GM21528 (cell line): ENCODE results near the gene PDLIM4.

Experiments used
- ATAC-seq: cut with Tn5 transposase; IDR thresholded peaks from one replicate; pipeline ENCODE4 v1.9.1; 2021; ENCODE audit warnings: mild to moderate bottlenecking, moderate library complexity; ENCODE audit not compliant: unreplicated experiment, low FRiP score

Gene PDLIM4

GRCh38 chr5:132227235-132227484 is 30.3 kb upstream of the PDLIM4 start:
- no peak for ATAC-seq

GRCh38 chr5:132227485-132228240 is 29.8 kb upstream of the PDLIM4 start, which contains the start of gene P4HA2:
TSS of gene P4HA2 (minus strand) at chr5:132227853. CDS start at chr5:132218626, 9,227 bp downstream.
- peak; percentile 90 for ATAC-seq

- ATAC-seq: no peak
Observed at GRCh38 chr5:132228241-132229035, 29.1 kb upstream of the PDLIM4 start.

GRCh38 chr5:132229236-132229635 is 28.3 kb upstream of the PDLIM4 start:
- ATAC-seq: no peak

- ATAC-seq: no peak
Observed at GRCh38 chr5:132230871-132231270, 26.6 kb upstream of the PDLIM4 start.

GRCh38 chr5:132232465-132232864 is 25.0 kb upstream of the PDLIM4 start:
- no peak for ATAC-seq

GRCh38 chr5:132233081-132233480 is 24.4 kb upstream of the PDLIM4 start:
- ATAC-seq: no peak

GRCh38 chr5:132233811-132234683 is 23.4 kb upstream of the PDLIM4 start:
- ATAC-seq: no peak

- no peak for ATAC-seq
Observed at GRCh38 chr5:132234684-132235062, 22.8 kb upstream of the PDLIM4 start.

- no peak for ATAC-seq
Observed at GRCh38 chr5:132235340-132235739, 22.2 kb upstream of the PDLIM4 start.

- no peak for ATAC-seq
Observed at GRCh38 chr5:132237141-132237540, 20.4 kb upstream of the PDLIM4 start.

- no peak for ATAC-seq
Observed at GRCh38 chr5:132237670-132238069, 19.8 kb upstream of the PDLIM4 start.

GRCh38 chr5:132238169-132238744 is 19.2 kb upstream of the PDLIM4 start:
- ATAC-seq: no peak

GRCh38 chr5:132238901-132239500 is 18.5 kb upstream of the PDLIM4 start:
- no peak for ATAC-seq

GRCh38 chr5:132239776-132240175 is 17.7 kb upstream of the PDLIM4 start:
- ATAC-seq: no peak

- ATAC-seq: no peak
Observed at GRCh38 chr5:132243366-132243977, 14.0 kb upstream of the PDLIM4 start.

- ATAC-seq: no peak
Observed at GRCh38 chr5:132245593-132245992, 11.9 kb upstream of the PDLIM4 start.

GRCh38 chr5:132246806-132247205 is 10.7 kb upstream of the PDLIM4 start:
- ATAC-seq: no peak

GRCh38 chr5:132250547-132250946 is 6.9 kb upstream of the PDLIM4 start:
- ATAC-seq: no peak

GRCh38 chr5:132251220-132251725 is 6.2 kb upstream of the PDLIM4 start:
- ATAC-seq: no peak
